ENCODE results near the gene CASTOR1.

CASTOR1 gene

GRCh38 chr22:30285176-30285845 lies 4.0 kb downstream of the CASTOR1 start:
- TF ChIP-seq, protein P1, sequence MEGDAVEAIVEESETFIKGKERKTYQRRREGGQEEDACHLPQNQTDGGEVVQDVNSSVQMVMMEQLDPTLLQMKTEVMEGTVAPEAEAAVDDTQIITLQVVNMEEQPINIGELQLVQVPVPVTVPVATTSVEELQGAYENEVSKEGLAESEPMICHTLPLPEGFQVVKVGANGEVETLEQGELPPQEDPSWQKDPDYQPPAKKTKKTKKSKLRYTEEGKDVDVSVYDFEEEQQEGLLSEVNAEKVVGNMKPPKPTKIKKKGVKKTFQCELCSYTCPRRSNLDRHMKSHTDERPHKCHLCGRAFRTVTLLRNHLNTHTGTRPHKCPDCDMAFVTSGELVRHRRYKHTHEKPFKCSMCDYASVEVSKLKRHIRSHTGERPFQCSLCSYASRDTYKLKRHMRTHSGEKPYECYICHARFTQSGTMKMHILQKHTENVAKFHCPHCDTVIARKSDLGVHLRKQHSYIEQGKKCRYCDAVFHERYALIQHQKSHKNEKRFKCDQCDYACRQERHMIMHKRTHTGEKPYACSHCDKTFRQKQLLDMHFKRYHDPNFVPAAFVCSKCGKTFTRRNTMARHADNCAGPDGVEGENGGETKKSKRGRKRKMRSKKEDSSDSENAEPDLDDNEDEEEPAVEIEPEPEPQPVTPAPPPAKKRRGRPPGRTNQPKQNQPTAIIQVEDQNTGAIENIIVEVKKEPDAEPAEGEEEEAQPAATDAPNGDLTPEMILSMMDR (IDR thresholded peaks at IDR 0.05; ENCODE audit: low read depth, low read length, missing control alignments) = no peak
- no peak overlapping the region for H3K4me3 ChIP-seq (ENCODE audit: low read depth, low read length)
- in situ Hi-C loops (cut with HindIII; ENCODE audit: low sequenced_read_pairs) = no loop called here
- no peak for DNase-seq (ENCODE audit: low read depth)

- no peak for DNase-seq (ENCODE audit: low read depth)
- H3K4me3 ChIP-seq (ENCODE audit: low read depth, low read length) = no peak overlapping the region
- in situ Hi-C loops (cut with HindIII; ENCODE audit: low sequenced_read_pairs) = loop anchor here (5.0 kb wide), 1 partner anchor 43 kb away; the partner anchor contains the start of gene TBC1D10A
- TF ChIP-seq, protein P1 (IDR thresholded peaks at IDR 0.05; ENCODE audit: low read depth, low read length, missing control alignments) = no peak
These were observed 4.6 kb downstream of the CASTOR1 start for GRCh38 chr22:30284666-30285065.

- no peak overlapping the region for H3K4me3 ChIP-seq (ENCODE audit: low read depth, low read length)
- in situ Hi-C loops (cut with HindIII; ENCODE audit: low sequenced_read_pairs) = loop anchor here (5.0 kb wide), 1 partner anchor 43 kb away; the partner anchor contains the start of gene TBC1D10A
- TF ChIP-seq, protein P1 (IDR thresholded peaks at IDR 0.05; ENCODE audit: low read depth, low read length, missing control alignments) = no peak
- no peak for DNase-seq (ENCODE audit: low read depth)
These were observed 5.1 kb downstream of the CASTOR1 start for GRCh38 chr22:30284172-30284571.

DNA sequence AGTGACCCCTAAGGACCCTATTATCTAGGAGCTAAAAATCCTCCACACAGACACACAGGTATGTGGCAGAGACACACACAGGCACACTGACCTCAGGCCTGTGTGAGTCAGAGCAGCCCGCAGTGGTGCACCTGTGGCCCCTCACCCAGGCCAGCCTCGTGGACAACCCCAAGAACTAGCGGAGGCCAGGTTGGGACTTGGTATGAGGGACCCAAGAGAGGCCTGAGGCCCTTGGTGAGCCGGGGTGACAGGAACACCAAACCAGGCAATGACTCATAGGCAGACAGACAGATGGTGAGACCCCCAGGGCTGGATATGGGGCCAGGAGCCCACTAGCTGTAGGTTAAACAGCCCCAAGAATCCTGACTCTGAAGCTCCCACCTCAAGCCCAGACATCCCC lies 6.0 kb downstream of the CASTOR1 start:
- TF ChIP-seq, protein P1 (IDR thresholded peaks at IDR 0.05; ENCODE audit: low read depth, low read length, missing control alignments) = no peak
- DNase-seq (ENCODE audit: low read depth) = no peak
- in situ Hi-C loops (cut with HindIII; ENCODE audit: low sequenced_read_pairs) = loop anchor here (5.0 kb wide), 1 partner anchor 44 kb away; the partner anchor contains the start of gene TBC1D10A
- no peak overlapping the region for H3K4me3 ChIP-seq (ENCODE audit: low read depth, low read length)

DNA sequence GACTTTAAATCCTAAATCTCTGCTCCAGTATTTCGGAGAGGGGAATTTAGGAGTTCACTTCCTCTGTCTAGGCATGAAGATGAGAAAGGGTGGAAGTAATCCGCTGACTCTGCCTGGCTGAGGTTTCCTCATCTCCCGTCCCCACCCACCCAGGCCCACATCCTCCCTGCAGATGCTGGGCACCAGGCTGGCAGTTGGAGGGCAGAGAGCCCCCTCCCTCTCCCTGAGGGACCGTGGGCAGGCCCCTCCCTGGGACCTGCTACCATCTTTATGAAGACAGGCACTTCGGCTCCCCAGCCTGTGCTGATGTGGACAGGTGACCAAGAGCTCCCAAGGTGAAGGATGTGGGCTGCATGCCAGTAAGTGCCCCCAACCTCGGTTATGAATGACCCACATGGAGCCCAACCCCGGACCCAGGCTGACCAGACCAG lies 6.7 kb downstream of the CASTOR1 start:
- no peak overlapping the region for H3K4me3 ChIP-seq (ENCODE audit: low read depth, low read length)
- no peak for DNase-seq (ENCODE audit: low read depth)
- in situ Hi-C loops (cut with HindIII; ENCODE audit: low sequenced_read_pairs) = loop anchor here (5.0 kb wide), 1 partner anchor 45 kb away; the partner anchor contains the start of gene TBC1D10A
- TF ChIP-seq, protein P1 (IDR thresholded peaks at IDR 0.05; ENCODE audit: low read depth, low read length, missing control alignments) = no peak

DNA sequence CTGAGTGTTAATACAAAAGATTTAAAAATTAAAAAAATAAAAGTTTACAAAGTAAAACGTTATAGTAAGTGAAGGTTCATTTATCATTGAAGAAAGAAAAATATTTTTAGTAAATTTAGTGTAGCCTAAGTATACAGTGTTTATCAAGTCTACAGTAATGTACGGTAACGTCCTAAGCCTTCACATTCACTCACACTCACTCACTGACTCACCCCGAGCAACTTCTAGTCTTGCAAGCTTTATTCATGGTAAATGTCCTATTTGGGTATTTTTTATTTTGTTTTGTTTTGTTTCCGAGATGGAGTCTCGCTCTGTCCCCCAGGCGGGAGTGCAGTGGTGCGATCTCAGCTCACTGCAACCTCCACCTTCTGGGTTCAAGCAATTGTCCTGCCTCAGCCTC lies 8.8 kb downstream of the CASTOR1 start:
- no peak for DNase-seq (ENCODE audit: low read depth)
- in situ Hi-C loops (cut with HindIII; ENCODE audit: low sequenced_read_pairs) = loop anchor here (5.0 kb wide), 1 partner anchor 47 kb away; the partner anchor contains the start of gene TBC1D10A
- no peak overlapping the region for H3K4me3 ChIP-seq (ENCODE audit: low read depth, low read length)
- TF ChIP-seq, protein P1 (IDR thresholded peaks at IDR 0.05; ENCODE audit: low read depth, low read length, missing control alignments) = no peak

Data from astrocyte of the cerebellum (primary cell).